Tibial nerve (tissue), 3 donors: Measurements from ENCODE around the gene CDX1.

Experiments
- POLR2A ChIP-seq, 2 donors: fragments of 450-650 bp; IDR thresholded peaks; one replicate each; pipeline ENCODE4 v1.6.1; 2017; ENCODE audit warnings: antibody characterized with exemption in 2 of 2, mild to moderate bottlenecking in 2 of 2, moderate library complexity in 2 of 2
- TF ChIP-seq, protein P1 (sequence below), 5 experiments: fragments of 200-600 bp in 3 of 5; fragments of 450-650 bp in 2 of 5; sonication (generic) in 3 of 5; IDR thresholded peaks; one replicate each; pipeline ENCODE4 v1.5.1; 2016 to 2019; ENCODE audit warnings: antibody characterized with exemption in 5 of 5, mild to moderate bottlenecking in 3 of 5, moderate library complexity in 2 of 5

- TF ChIP-seq, protein P1, sequence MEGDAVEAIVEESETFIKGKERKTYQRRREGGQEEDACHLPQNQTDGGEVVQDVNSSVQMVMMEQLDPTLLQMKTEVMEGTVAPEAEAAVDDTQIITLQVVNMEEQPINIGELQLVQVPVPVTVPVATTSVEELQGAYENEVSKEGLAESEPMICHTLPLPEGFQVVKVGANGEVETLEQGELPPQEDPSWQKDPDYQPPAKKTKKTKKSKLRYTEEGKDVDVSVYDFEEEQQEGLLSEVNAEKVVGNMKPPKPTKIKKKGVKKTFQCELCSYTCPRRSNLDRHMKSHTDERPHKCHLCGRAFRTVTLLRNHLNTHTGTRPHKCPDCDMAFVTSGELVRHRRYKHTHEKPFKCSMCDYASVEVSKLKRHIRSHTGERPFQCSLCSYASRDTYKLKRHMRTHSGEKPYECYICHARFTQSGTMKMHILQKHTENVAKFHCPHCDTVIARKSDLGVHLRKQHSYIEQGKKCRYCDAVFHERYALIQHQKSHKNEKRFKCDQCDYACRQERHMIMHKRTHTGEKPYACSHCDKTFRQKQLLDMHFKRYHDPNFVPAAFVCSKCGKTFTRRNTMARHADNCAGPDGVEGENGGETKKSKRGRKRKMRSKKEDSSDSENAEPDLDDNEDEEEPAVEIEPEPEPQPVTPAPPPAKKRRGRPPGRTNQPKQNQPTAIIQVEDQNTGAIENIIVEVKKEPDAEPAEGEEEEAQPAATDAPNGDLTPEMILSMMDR (IDR thresholded peaks at IDR 0.05) = no peak
- no peak for TF ChIP-seq POLR2A (IDR thresholded peaks at IDR 0.05)
Observed at GRCh38 chr5:150184006-150184405, 17.4 kb downstream of the CDX1 start.
